Activated naive CD4-positive, alpha-beta T cell treated with anti-CD3 and anti-CD28 coated beads for 36 hours (primary cell): ENCODE results near the gene TEAD1. TPM values are rescaled to one million over a fixed set of nuclear protein-coding genes. Genes with fewer than 3 reads are reported as not detected.

Source experiments
- CTCF ChIA-PET: fragments of 350-600 bp; sonication (Branson Sonifier 250); formaldehyde crosslinking; loops from one replicate; lab custom pipeline; 2021; ENCODE audit warnings: antibody characterized with exemption; lab: Charles Lee
- DNase-seq: peaks from one replicate; pipeline ENCODE4 v3.0.0-alpha.2; 2020
- H3K27ac Mint-ChIP-seq: one replicate; pipeline ENCODE4 v1.8.0; 2021; ENCODE audit warnings: mild to moderate bottlenecking, mixed read lengths
- H3K27me3 Mint-ChIP-seq: one replicate; pipeline ENCODE4 v1.8.0; 2021; ENCODE audit warnings: low read depth, mixed read lengths
- H3K36me3 Mint-ChIP-seq: one replicate; pipeline ENCODE4 v1.8.0; 2021; ENCODE audit warnings: low read depth, mixed read lengths
- H3K4me1 Mint-ChIP-seq: one replicate; pipeline ENCODE4 v1.8.0; 2021; ENCODE audit warnings: low read depth, mixed read lengths
- H3K4me3 Mint-ChIP-seq: one replicate; pipeline ENCODE4 v1.8.0; 2021; ENCODE audit warnings: mild to moderate bottlenecking, moderate library complexity, mixed read lengths
- H3K9me3 Mint-ChIP-seq: one replicate; pipeline ENCODE4 v1.8.0; 2021; ENCODE audit warnings: mixed read lengths
- intact Hi-C: fragments of 100-400 bp; cut with micrococcal nuclease; formaldehyde crosslinking; loops from one replicate; pipeline ENCODE4 v1.15.1; 2023
- total RNA-seq, 2 experiments: library from RNA; stranded (reverse); gene quantifications; one replicate each; pipeline ENCODE4 v1.2.3, GENCODE V29; 2021

Gene TEAD1
- total RNA-seq, 2 experiments from 2014 or later, result 0.93 to 1.2 TPM

DNA sequence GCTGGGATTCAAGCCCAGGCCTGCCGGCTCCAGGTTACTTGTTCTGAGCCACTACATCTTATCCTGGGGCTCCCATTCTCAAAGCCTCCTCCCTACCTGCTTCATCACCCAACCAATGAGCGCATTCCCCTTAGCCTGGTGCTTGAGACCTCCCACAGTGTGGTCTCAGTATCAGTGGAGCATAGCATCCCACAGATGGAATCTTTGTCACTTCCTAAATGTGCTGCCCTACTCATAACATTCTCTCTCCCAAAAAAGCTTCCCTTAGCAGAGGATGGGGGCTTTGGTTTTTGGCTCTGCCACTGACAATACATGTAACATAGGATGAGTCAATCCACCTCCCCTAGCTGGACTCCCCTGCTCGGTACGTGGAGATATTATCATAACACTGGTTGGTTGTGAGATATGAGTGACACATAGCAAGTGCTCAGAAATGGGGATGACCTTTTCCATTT is 28.8 kb downstream of the TEAD1 start:
- H3K27ac Mint-ChIP-seq, result no peak overlapping the region

DNA sequence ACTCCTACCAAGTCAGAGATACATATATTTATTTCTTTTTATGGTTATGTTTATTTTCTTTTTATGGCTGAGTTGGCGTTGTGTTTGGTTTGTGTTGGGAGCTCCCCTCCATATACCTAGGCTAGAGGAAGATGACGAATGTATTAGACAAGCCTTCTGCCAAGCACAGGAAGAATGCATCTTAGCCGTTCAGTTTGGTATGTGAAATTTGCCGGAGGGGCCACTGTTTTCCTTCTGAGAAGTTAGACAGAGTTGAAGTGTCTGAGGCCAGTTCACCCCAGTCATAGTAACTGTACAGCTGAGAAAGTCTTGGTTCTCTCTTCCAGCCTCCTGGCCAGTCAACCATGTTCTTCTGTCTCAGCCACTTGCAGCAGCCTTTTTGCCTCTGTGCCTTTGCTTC is 29.8 kb downstream of the TEAD1 start:
- intact Hi-C loops, result no loop called here
- Mint-ChIP-seq H3K36me3 (no peaks in the 10 kb centered on the region), H3K4me1 (no peaks in the 10 kb centered on the region), H3K4me3 (no peak overlapping the region), H3K9me3 (no peaks in the 10 kb centered on the region), H3K27ac (no peak overlapping the region), H3K27me3 (peaks cover 51% of the 10 kb centered on the region)
- CTCF ChIA-PET, result no interaction called here
- DNase-seq, result no peak

More for the DNA sequence above, 28.8 kb downstream of the TEAD1 start:
- no peaks in the 10 kb centered on the region for H3K9me3 Mint-ChIP-seq
- H3K27me3 Mint-ChIP-seq, result peaks cover 48% of the 10 kb centered on the region
- intact Hi-C loops, result no loop called here
- no peak overlapping the region for H3K4me3 Mint-ChIP-seq
- CTCF ChIA-PET, result no interaction called here
- no peak for DNase-seq
- H3K36me3 Mint-ChIP-seq, result no peaks in the 10 kb centered on the region
- peaks cover 3% of the 10 kb centered on the region for H3K4me1 Mint-ChIP-seq

DNA sequence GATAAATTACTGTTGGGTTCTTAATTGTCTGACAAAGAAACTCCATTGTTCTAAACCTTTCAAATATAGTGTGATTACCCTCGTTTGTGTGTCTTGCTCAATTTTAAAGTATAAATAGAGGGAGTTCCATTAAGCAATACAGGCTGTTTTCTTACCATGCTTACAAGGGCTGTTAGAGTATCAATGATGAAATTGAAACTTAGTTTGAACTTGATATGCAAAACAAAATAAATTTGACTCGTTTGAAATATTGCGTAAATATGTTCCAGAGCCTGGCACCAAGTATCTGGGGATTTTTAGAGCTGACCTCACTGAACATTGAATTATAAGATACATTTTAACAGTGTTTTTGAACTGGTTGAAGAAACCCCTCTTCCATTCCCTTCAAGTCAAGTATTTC is 31.7 kb downstream of the TEAD1 start:
- no peaks in the 10 kb centered on the region for H3K4me1 Mint-ChIP-seq
- H3K4me3 Mint-ChIP-seq, result no peak overlapping the region
- no peak for DNase-seq
- no peak overlapping the region for H3K27ac Mint-ChIP-seq
- peaks cover 48% of the 10 kb centered on the region for H3K27me3 Mint-ChIP-seq
- H3K9me3 Mint-ChIP-seq, result no peaks in the 10 kb centered on the region
- CTCF ChIA-PET, result interaction anchor here (0.6 kb wide), 1 partner anchor 302 kb away, joined by 3 read pairs; no protein-coding TSS in a partner anchor
- intact Hi-C loops, result no loop called here
- no peaks in the 10 kb centered on the region for H3K36me3 Mint-ChIP-seq

DNA sequence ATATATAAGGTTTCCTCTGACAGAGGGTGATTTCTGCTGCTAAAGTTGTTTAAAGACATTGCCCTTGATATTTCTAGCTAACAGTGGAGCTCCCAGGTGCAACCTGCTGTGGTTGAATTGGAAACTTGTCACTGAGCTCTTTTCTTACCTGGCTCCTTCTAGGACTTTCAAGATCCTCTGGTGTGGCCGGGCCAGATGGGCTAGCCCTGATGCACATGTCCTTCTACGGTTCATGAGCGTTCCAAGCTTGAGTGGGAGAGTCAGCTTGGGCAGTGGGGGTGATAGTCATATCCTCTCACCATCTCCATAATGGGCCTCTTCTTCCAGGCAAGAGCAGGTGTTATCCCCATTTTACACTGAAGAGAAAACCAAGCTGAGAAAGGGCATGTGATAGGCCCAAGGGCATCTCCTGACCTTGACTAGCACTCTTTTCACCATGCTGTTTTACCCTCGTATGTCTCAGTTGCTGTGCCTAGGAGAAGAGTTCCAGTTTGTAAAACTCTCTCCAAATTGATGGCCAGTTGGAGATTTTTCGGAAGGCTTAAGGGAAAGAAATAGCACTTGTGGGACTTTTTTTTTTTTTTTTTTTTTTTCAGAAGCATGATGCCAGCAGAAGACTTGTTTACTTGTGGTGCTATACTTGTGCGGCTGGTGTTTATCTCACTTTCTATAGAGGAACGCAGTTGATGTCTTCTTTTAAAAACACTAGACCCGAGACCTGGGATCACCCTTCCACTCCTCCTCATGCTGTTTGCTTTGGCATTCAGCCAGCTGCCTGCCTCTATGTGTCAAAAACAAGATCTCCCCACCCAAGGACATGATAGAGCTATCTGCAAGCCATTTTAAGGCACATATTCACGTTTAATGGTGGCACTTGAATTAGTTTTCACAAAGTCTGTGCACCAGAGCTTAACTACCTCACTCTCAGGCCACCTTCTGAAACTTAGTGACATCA is 32.6 kb downstream of the TEAD1 start:
- Mint-ChIP-seq H3K27ac (no peak overlapping the region), H3K9me3 (no peaks in the 10 kb centered on the region), H3K4me3 (no peak overlapping the region), H3K36me3 (no peaks in the 10 kb centered on the region), H3K4me1 (no peaks in the 10 kb centered on the region), H3K27me3 (peaks cover 48% of the 10 kb centered on the region)
- intact Hi-C loops, result no loop called here
- CTCF ChIA-PET, result interaction anchor here (0.6 kb wide), 1 partner anchor 303 kb away, joined by 3 read pairs; no protein-coding TSS in a partner anchor
- DNase-seq, result no peak

DNA sequence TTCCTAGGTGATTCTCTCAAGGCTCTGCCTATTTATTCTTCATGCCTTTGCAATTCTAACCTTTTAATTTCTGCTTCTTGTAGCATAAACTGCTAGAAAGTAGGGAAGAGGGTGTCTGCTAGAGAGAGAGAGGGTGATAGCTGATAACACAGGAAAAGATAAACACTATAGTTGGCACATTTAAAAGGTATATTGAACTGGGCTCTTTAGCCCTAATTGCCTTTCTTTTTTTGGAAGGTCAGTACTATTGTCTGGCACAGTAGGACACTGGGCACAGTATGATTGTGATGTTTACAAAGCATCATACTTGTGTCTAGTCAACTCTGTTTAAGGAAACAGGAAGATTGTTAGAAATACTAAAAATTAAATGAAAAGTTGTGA is 33.3 kb downstream of the TEAD1 start:
- peaks cover 51% of the 10 kb centered on the region for H3K27me3 Mint-ChIP-seq
- no peaks in the 10 kb centered on the region for H3K36me3 Mint-ChIP-seq
- CTCF ChIA-PET, result interaction anchor here (1.6 kb wide), 1 partner anchor 12 kb away, joined by 4 read pairs; no protein-coding TSS in a partner anchor
- H3K4me1 Mint-ChIP-seq, result no peaks in the 10 kb centered on the region
- H3K9me3 Mint-ChIP-seq, result no peaks in the 10 kb centered on the region
- H3K27ac Mint-ChIP-seq, result no peak overlapping the region
- no peak for DNase-seq
- intact Hi-C loops, result no loop called here
- H3K4me3 Mint-ChIP-seq, result no peak overlapping the region

DNA sequence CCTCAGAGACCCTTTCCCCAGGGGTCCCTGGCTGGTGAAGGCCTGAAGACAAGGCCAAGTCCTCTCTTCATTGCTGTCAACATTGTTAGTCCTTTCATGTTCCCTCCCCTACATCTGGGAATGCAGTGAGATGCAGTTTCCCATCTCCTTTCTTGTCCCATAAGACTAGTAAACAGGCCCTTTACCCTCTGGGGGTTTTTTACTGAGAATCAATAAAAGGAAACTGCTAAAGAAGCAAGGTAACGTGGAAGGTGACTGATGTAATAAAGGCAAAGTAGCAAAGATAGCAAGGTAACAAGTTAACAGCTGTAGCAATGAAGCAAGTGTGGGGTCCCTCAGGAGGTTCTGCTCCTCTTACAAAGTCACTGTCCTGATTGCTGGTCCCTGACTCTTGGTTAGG is 37.3 kb downstream of the TEAD1 start:
- DNase-seq, result no peak
- Mint-ChIP-seq H3K4me3 (no peak overlapping the region), H3K27ac (no peak overlapping the region), H3K9me3 (no peaks in the 10 kb centered on the region), H3K27me3 (peaks cover 51% of the 10 kb centered on the region), H3K4me1 (no peaks in the 10 kb centered on the region), H3K36me3 (no peaks in the 10 kb centered on the region)
- intact Hi-C loops, result no loop called here
- CTCF ChIA-PET, result no interaction called here

DNA sequence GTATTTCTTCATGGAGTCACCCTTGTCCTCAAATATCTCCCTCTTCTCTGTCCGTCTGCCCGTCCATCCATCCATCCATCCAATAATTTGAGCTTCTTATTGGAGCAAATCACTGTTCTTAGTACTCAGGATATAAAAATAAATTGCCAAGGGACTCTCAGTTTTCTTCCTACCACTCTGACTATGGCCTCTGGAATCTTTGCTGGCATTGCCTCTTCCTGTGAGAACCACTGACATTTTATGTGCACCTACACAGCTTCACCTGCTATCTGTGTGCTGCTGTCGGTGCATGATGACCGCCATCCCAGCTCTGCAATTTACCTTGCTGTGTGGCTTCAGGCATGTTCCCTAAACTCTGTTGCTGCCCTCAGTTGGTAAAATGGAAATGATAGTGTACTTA is 37.9 kb downstream of the TEAD1 start:
- no peak overlapping the region for H3K4me3 Mint-ChIP-seq
- intact Hi-C loops, result no loop called here
- H3K36me3 Mint-ChIP-seq, result no peaks in the 10 kb centered on the region
- H3K27ac Mint-ChIP-seq, result no peak overlapping the region
- CTCF ChIA-PET, result no interaction called here
- DNase-seq, result no peak
- H3K9me3 Mint-ChIP-seq, result no peaks in the 10 kb centered on the region
- peaks cover 55% of the 10 kb centered on the region for H3K27me3 Mint-ChIP-seq
- H3K4me1 Mint-ChIP-seq, result peaks cover 2% of the 10 kb centered on the region

DNA sequence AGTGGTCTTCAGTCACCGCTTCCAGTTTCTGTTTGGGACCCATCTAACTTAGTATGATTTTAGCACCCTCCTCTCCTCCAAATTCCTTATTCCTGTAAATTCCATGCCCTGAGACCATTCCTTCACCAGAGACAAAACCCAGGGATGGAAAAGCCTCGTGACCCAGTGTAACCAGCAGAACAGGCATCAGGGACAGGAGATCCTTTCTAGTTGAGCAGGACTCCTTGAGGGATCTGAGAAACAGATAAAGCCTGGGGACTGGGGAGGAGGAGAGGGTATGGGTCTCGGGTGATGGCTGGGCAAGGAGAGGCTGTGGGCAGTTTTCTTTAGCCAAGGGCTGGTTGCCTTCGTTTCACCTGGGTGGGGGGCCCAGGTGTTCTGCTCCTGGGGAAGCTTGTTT is 40.9 kb downstream of the TEAD1 start:
- DNase-seq, result no peak
- CTCF ChIA-PET, result no interaction called here
- peaks cover 53% of the 10 kb centered on the region for H3K27me3 Mint-ChIP-seq
- H3K9me3 Mint-ChIP-seq, result no peaks in the 10 kb centered on the region
- intact Hi-C loops, result no loop called here
- H3K4me3 Mint-ChIP-seq, result no peak overlapping the region
- peaks cover 15% of the 10 kb centered on the region for H3K4me1 Mint-ChIP-seq
- H3K36me3 Mint-ChIP-seq, result no peaks in the 10 kb centered on the region
- no peak overlapping the region for H3K27ac Mint-ChIP-seq

DNA sequence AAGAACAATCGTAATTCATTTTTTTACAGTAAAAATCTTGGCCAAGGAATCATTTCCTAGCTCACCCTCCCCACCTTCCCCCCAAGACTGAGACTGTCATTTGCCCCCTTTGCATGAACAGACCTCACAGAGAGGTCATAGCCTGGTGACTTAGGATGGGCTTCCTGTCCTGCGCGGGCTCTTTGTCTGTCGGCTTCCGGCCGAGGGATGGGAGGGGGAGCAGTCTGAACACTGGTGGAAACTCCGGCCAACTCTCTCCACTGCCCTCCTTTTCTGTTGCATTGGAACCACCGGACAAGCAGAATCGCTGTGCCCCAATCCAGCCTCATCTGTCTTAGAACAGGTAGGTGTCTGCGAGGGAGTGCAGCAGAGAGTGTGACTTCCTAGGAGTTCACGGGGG is 41.7 kb downstream of the TEAD1 start:
- intact Hi-C loops, result loop anchor here (2.0 kb wide), 2 partner anchors 29 to 93 kb away; no protein-coding TSS in a partner anchor
- CTCF ChIA-PET, result no interaction called here
- H3K27me3 Mint-ChIP-seq, result peaks cover 57% of the 10 kb centered on the region

DNA sequence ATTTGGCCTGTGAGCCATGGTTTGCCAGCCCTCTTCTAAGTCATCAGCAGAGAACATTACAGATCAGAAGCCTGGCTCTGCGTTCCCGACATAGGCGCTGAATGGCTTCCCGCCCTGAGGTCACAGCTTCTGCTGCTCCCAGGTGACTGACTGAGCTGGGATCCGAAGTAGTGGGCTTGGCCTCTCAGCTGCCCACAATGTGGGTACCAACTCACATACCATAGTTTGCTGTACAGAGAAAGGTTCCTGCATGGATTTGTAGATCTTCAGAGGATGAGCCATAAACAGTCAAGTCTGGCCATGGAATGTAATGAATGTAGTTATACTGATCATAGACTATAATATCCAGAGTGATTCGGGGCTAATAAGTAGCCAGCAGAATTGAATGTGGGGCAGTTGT is 42.6 kb downstream of the TEAD1 start:
- intact Hi-C loops, result loop anchor here (2.0 kb wide), 2 partner anchors 30 to 92 kb away; no protein-coding TSS in a partner anchor
- Mint-ChIP-seq H3K36me3 (no peaks in the 10 kb centered on the region), H3K27me3 (peaks cover 62% of the 10 kb centered on the region), H3K4me1 (peaks cover 15% of the 10 kb centered on the region), H3K9me3 (no peaks in the 10 kb centered on the region), H3K4me3 (no peak overlapping the region), H3K27ac (no peak overlapping the region)
- no peak for DNase-seq
- CTCF ChIA-PET, result no interaction called here

More for the DNA sequence above, 41.7 kb downstream of the TEAD1 start:
- Mint-ChIP-seq H3K4me3 (no peak overlapping the region), H3K27ac (no peak overlapping the region), H3K4me1 (peaks cover 15% of the 10 kb centered on the region), H3K36me3 (no peaks in the 10 kb centered on the region), H3K9me3 (no peaks in the 10 kb centered on the region)
- DNase-seq, result no peak

DNA sequence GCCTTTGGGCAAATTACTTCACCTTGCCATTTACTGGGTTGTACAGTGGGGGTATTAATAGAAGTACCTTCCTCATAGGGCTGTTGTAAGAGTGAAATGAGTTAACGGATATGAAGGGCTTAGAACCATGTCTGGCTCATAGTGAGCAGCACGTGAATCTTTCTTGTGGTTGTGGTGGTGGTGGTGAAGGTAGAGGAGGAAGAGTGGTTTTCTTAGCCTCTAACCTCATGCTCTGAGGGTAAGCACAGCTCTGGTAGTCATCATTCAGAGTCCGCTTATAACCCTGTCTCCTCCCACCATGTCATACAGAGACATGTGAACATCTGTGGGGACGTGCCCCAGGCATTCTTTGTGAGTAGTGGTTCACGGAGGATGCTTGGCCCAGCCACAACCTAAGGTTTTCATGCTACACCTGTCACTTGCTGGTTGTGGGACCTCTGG is 43.6 kb downstream of the TEAD1 start:
- CTCF ChIA-PET, result interaction anchor here (0.7 kb wide), 1 partner anchor 16 kb away, joined by 5 read pairs; no protein-coding TSS in a partner anchor

DNA sequence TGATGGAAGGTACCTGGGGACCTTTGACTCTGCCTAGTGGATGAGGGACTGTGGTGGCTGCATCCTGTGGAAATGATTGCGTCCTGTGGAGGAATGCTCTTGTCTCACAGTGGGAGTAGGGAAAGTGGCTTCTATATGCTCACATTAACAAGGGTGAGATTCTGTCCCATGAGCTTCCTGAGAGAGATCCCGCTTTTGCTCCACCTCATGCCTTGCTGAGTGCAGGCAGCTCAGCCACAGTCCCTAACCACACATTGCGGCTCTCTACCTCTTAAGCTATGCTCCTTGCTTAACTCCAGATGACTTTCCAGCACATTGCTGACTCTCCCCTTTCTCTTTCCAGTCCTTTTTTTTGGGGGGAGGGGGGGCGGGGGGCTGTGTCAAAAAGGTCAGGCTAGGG is 45.0 kb downstream of the TEAD1 start:
- CTCF ChIA-PET, result interaction anchor here (1.1 kb wide), 1 partner anchor 11 kb away, joined by 4 read pairs; no protein-coding TSS in a partner anchor
- H3K27me3 Mint-ChIP-seq, result peaks cover 71% of the 10 kb centered on the region
- H3K36me3 Mint-ChIP-seq, result no peaks in the 10 kb centered on the region
- no peak overlapping the region for H3K4me3 Mint-ChIP-seq
- DNase-seq, result no peak
- intact Hi-C loops, result no loop called here
- no peaks in the 10 kb centered on the region for H3K9me3 Mint-ChIP-seq
- H3K4me1 Mint-ChIP-seq, result peaks cover 15% of the 10 kb centered on the region
- H3K27ac Mint-ChIP-seq, result no peak overlapping the region

More for the DNA sequence above, 43.6 kb downstream of the TEAD1 start:
- Mint-ChIP-seq H3K4me3 (no peak overlapping the region), H3K36me3 (no peaks in the 10 kb centered on the region), H3K4me1 (peaks cover 15% of the 10 kb centered on the region), H3K27me3 (peaks cover 63% of the 10 kb centered on the region), H3K27ac (no peak overlapping the region), H3K9me3 (no peaks in the 10 kb centered on the region)
- DNase-seq, result peak; percentile 88
- intact Hi-C loops, result loop anchor here (1.0 to 2.0 kb wide), 4 partner anchors 25 to 91 kb away; partner anchors contain the start of gene TEAD1
